B cell (primary cell): ENCODE measurements around the gene HFM1. TPM values are rescaled to one million over a fixed set of nuclear protein-coding genes. Genes with fewer than 3 reads are reported as not detected.

Experiments used
- ATAC-seq: fragments of 200-7000 bp; cut with Tn5 transposase; one replicate; pipeline ENCODE4 v1.10.0; 2021; ENCODE audit warnings: low read depth, mild to moderate bottlenecking, moderate number of reproducible peaks, moderate library complexity
- CTCF ChIA-PET: fragments of 350-600 bp; sonication (Branson Sonifier 250); formaldehyde crosslinking; loops from one replicate; lab custom pipeline; 2021; ENCODE audit warnings: antibody characterized with exemption, inconsistent platforms; lab: Charles Lee
- POLR2A ChIA-PET: fragments of 350-600 bp; sonication (Branson Sonifier 250); formaldehyde crosslinking; loops from one replicate; lab custom pipeline; 2021; ENCODE audit warnings: antibody characterized with exemption; lab: Charles Lee
- DNase-seq: peaks from one replicate; pipeline ENCODE4 v3.0.0; 2013
- H2AFZ ChIP-seq: 2 replicates; pipeline ENCODE4 v1.6.1; 2012; ENCODE audit warnings: mild to moderate bottlenecking, low read depth, low read length; ENCODE audit not compliant: insufficient read depth, poor library complexity, severe bottlenecking
- H3K27ac ChIP-seq, 2 donors: 1 replicate in 1 of 2; 2 replicates in 1 of 2; pipeline ENCODE4 v1.5.1; 2012 to 2013; ENCODE audit warnings: low read length in 2 of 2, mild to moderate bottlenecking in 2 of 2, moderate library complexity in 1 of 2
- H3K27me3 ChIP-seq, 4 experiments: fragments of 200-600 bp in 1 of 4; sonication (generic) in 1 of 4; replicated peaks in 1 of 4; 1 replicate in 2 of 4; 2 replicates in 2 of 4; pipeline versions ENCODE4 v1.6.1 to v1.7.0; 2013 to 2016; ENCODE audit warnings: low read length in 3 of 4, mild to moderate bottlenecking in 2 of 4, mixed read lengths in 1 of 4, moderate library complexity in 1 of 4; ENCODE audit not compliant: insufficient read depth in 4 of 4, control insufficient read depth in 3 of 4; ENCODE audit errors: control extremely low read depth in 1 of 4
- H3K36me3 ChIP-seq, 2 experiments: replicated peaks in 1 of 2; 1 replicate in 1 of 2; 2 replicates in 1 of 2; pipeline versions ENCODE4 v1.6.1 to v1.7.1; 2013; ENCODE audit warnings: low read length in 1 of 2; ENCODE audit not compliant: insufficient read depth in 2 of 2, control insufficient read depth in 1 of 2; ENCODE audit errors: control extremely low read depth in 1 of 2, extremely low read depth in 1 of 2
- H3K4me1 ChIP-seq, 2 donors: fragments of 200-600 bp in 1 of 2; sonication (generic) in 1 of 2; 1 replicate in 1 of 2; 2 replicates in 1 of 2; pipeline versions ENCODE4 v1.5.1 to v1.6.1; 2013 to 2017; ENCODE audit warnings: low read length in 2 of 2; ENCODE audit not compliant: control insufficient read depth in 2 of 2, insufficient read depth in 2 of 2
- H3K4me2 ChIP-seq: replicated peaks from 2 replicates; pipeline ENCODE3; 2012; ENCODE audit warnings: mild to moderate bottlenecking, low read depth, low read length; ENCODE audit not compliant: poor library complexity, severe bottlenecking
- H3K4me3 ChIP-seq, 5 experiments: fragments of 200-600 bp in 1 of 5; sonication (generic) in 1 of 5; 1 replicate in 3 of 5; 2 replicates in 2 of 5; pipeline versions ENCODE4 v1.5.1 to v1.7.0; 2011 to 2016; ENCODE audit warnings: low read length in 4 of 5, mild to moderate bottlenecking in 4 of 5, low read depth in 2 of 5, control low read depth in 1 of 5, moderate library complexity in 1 of 5; ENCODE audit not compliant: insufficient read depth in 1 of 5; ENCODE audit errors: control extremely low read depth in 1 of 5, extremely low read depth in 1 of 5
- H3K79me2 ChIP-seq: fragments of 200-600 bp; sonication (generic); one replicate; pipeline ENCODE4 v1.6.0; 2016; ENCODE audit warnings: low read length; ENCODE audit not compliant: control insufficient read depth, insufficient read depth
- H3K9ac ChIP-seq: fragments of 200-600 bp; sonication (generic); 2 replicates; pipeline ENCODE4 v1.6.1; 2017; ENCODE audit warnings: mild to moderate bottlenecking, low read length, moderate library complexity
- H3K9me3 ChIP-seq, 3 donors: one replicate each; pipeline versions ENCODE4 v1.6.1 to v1.7.1; 2013; ENCODE audit warnings: low read length in 2 of 3; ENCODE audit not compliant: control insufficient read depth in 2 of 3, insufficient read depth in 1 of 3; ENCODE audit errors: control extremely low read depth in 1 of 3
- H4K20me1 ChIP-seq: 2 replicates; pipeline ENCODE4 v1.6.0; 2012; ENCODE audit warnings: mild to moderate bottlenecking, low read length; ENCODE audit not compliant: insufficient read depth, control insufficient read depth, poor library complexity, severe bottlenecking
- H3K27ac Mint-ChIP-seq: one replicate; pipeline ENCODE4 v1.8.0; 2021; ENCODE audit warnings: mixed read lengths
- H3K27me3 Mint-ChIP-seq: one replicate; pipeline ENCODE4 v1.8.0; 2021; ENCODE audit warnings: mixed read lengths
- H3K4me1 Mint-ChIP-seq: one replicate; pipeline ENCODE4 v1.8.0; 2021; ENCODE audit warnings: mixed read lengths
- H3K4me3 Mint-ChIP-seq: one replicate; pipeline ENCODE4 v1.8.0; 2021; ENCODE audit warnings: mixed read lengths
- H3K9me3 Mint-ChIP-seq: one replicate; pipeline ENCODE4 v1.8.0; 2022; ENCODE audit warnings: mixed read lengths; ENCODE audit not compliant: insufficient read depth
- EZH2 ChIP-seq: IDR thresholded peaks from 2 replicates; pipeline ENCODE4 v1.6.1; 2012; ENCODE audit warnings: borderline replicate concordance, low read depth, mild to moderate bottlenecking, moderate library complexity, low read length; ENCODE audit not compliant: insufficient read depth, poor library complexity, severe bottlenecking
- WGBS: methylation state at CpG from one replicate; pipeline ENCODE4 v1.1.5; 2013; ENCODE audit warnings: missing lambda C conversion rate; ENCODE audit not compliant: insufficient coverage; 5-methylcytosine and 5-hydroxymethylcytosine counted together
- intact Hi-C: fragments of 100-400 bp; cut with micrococcal nuclease; formaldehyde crosslinking; loops from one replicate; pipeline ENCODE4 v1.10.0; 2022
- polyA plus RNA-seq: library from polyadenylated mRNA; depleted of rRNA; stranded (reverse); fragments of >200 nt; gene quantifications from 2 replicates; pipeline ENCODE4 v1.2.3, GENCODE V29; 2012
- total RNA-seq, 2 donors: library from RNA; stranded (reverse); fragments of 120-200 nt in 1 of 2; gene quantifications; 1 replicate in 1 of 2; 2 replicates in 1 of 2; pipeline versions ENCODE4 v1.2.3 to v1.2.4, GENCODE V29; 2013 to 2022
- TF ChIP-seq, protein P1 (sequence below): fragments of 200-600 bp; IDR thresholded peaks from one replicate; pipeline ENCODE4 v1.8.0; 2022; ENCODE audit warnings: antibody characterized with exemption, mild to moderate bottlenecking

HFM1 gene
- total and polyA plus RNA-seq, 2 donors (not counting 1 experiment from before 2014, with no cell fraction given), result not detected

DNA sequence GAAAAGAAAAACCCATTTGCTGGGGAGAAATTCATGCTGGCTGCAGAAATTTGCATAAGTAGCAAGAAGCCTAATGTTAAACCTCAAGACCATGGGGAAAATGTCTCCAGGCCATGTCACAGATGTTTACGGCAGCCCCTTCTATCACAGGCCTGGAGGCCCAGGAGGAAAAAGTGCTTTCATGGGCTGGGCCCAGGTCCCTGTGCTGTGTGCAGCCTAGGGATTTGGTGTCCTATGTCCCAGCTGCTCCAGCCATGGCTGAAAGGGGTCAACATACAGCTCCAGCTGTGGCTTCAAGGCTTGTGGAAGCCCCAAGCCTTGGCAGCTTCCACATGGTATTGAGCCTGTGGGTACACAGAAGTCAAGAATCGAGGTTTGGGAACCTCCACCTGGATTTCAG, 93.0 kb downstream of the HFM1 start:
- Histone ChIP-seq H3K9ac (no peak overlapping the region), H3K27me3 (no peaks in the 10 kb centered on the region), H3K9me3 (peaks cover 2 to 4% (median 4%) of the 10 kb centered on the region in 3 donors), H3K27ac (no peak overlapping the region), H3K36me3 (no peaks in the 10 kb centered on the region), H4K20me1 (no peaks in the 10 kb centered on the region), H3K4me2 (no peak overlapping the region), H3K79me2 (no peaks in the 10 kb centered on the region), H3K4me1 (no peaks in the 10 kb centered on the region), H2AFZ (no peak overlapping the region), H3K4me3 (no peak overlapping the region)
- Mint-ChIP-seq H3K4me1 (no peaks in the 10 kb centered on the region), H3K9me3 (peaks cover 4% of the 10 kb centered on the region), H3K4me3 (no peak overlapping the region), H3K27me3 (no peaks in the 10 kb centered on the region), H3K27ac (no peak overlapping the region)
- 71% methylated on average over 2 of the region's 2 CpGs for WGBS
- no peak for DNase-seq
- ATAC-seq, result no peak
- TF ChIP-seq EZH2, result no peak
- TF ChIP-seq, protein P1, sequence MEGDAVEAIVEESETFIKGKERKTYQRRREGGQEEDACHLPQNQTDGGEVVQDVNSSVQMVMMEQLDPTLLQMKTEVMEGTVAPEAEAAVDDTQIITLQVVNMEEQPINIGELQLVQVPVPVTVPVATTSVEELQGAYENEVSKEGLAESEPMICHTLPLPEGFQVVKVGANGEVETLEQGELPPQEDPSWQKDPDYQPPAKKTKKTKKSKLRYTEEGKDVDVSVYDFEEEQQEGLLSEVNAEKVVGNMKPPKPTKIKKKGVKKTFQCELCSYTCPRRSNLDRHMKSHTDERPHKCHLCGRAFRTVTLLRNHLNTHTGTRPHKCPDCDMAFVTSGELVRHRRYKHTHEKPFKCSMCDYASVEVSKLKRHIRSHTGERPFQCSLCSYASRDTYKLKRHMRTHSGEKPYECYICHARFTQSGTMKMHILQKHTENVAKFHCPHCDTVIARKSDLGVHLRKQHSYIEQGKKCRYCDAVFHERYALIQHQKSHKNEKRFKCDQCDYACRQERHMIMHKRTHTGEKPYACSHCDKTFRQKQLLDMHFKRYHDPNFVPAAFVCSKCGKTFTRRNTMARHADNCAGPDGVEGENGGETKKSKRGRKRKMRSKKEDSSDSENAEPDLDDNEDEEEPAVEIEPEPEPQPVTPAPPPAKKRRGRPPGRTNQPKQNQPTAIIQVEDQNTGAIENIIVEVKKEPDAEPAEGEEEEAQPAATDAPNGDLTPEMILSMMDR, result no peak
- intact Hi-C loops, result no loop called here
- POLR2A ChIA-PET, result no interaction called here
- CTCF ChIA-PET, result no interaction called here

- DNase-seq, result no peak
- H3K27ac Mint-ChIP-seq, result no peak overlapping the region
- Histone ChIP-seq H3K4me1 (no peaks in the 10 kb centered on the region), H3K27ac (no peak overlapping the region), H3K9ac (no peak overlapping the region), H3K9me3 (peaks cover 3 to 4% (median 4%) of the 10 kb centered on the region in 3 donors), H2AFZ (no peak overlapping the region), H3K27me3 (no peaks in the 10 kb centered on the region), H3K79me2 (no peaks in the 10 kb centered on the region), H3K4me3 (no peak overlapping the region), H4K20me1 (no peaks in the 10 kb centered on the region), H3K4me2 (no peak overlapping the region), H3K36me3 (no peaks in the 10 kb centered on the region)
- H3K4me3 Mint-ChIP-seq, result no peak overlapping the region
- H3K9me3 Mint-ChIP-seq, result peaks cover 4% of the 10 kb centered on the region
- no peaks in the 10 kb centered on the region for H3K4me1 Mint-ChIP-seq
- intact Hi-C loops, result no loop called here
- H3K27me3 Mint-ChIP-seq, result no peaks in the 10 kb centered on the region
- CTCF ChIA-PET, result no interaction called here
- TF ChIP-seq EZH2, result no peak
- TF ChIP-seq, protein P1, result no peak
- POLR2A ChIA-PET, result no interaction called here
- no peak for ATAC-seq
Observed at GRCh38 chr1:91308544-91308943, 96.1 kb downstream of the HFM1 start.
